NT2/D1 (cell line): ENCODE data around the gene AMZ1.

Source experiments
- YY1 ChIP-seq: IDR thresholded peaks from 2 replicates; pipeline ENCODE4 v1.6.1; 2011; ENCODE audit not compliant: insufficient read length, insufficient read depth
- ZNF274 ChIP-seq: IDR thresholded peaks from 2 replicates; pipeline ENCODE4 v1.6.1; 2011; ENCODE audit warnings: mild to moderate bottlenecking, low read depth, low read length

GRCh38 chr7:2670720-2671391, 17.1 kb upstream of the AMZ1 start:
- TF ChIP-seq ZNF274 (no peak), YY1 (no peak)
